IMR-90 (cell line): ENCODE measurements around the gene MIA2. TPM values are rescaled to one million over a fixed set of nuclear protein-coding genes. Genes with fewer than 3 reads are reported as not detected.

ENCODE experiments used
- ATAC-seq: fragments of 200-7000 bp; cut with Tn5 transposase; 2 replicates; pipeline ENCODE4 v1.9.1; 2020; ENCODE audit warnings: low read depth, mild to moderate bottlenecking, moderate library complexity
- BruUV-seq: library from RNA; stranded (reverse); fragments of 400-500 nt; replicated peaks from 2 replicates; lab custom pipeline; 2021; lab: Mats Ljungman, UMichigan
- CTCF ChIA-PET: fragments of 300-600 bp; formaldehyde crosslinking; extraction: SDS; loops from one replicate; lab custom pipeline; 2021; ENCODE audit warnings: antibody characterized with exemption; lab: Yijun Ruan, JAX
- POLR2A ChIA-PET: fragments of 300-600 bp; sonication (Branson Sonifier 250); formaldehyde crosslinking; loops from one replicate; lab custom pipeline; 2022; ENCODE audit warnings: antibody characterized with exemption; ENCODE audit not compliant: unreplicated experiment; lab: Charles Lee
- DNase-seq: peaks from one replicate; pipeline ENCODE4 v3.0.0; 2013
- H2AFZ ChIP-seq: replicated peaks from 2 replicates; pipeline ENCODE3; 2013; ENCODE audit warnings: low read length, mild to moderate bottlenecking; ENCODE audit not compliant: poor library complexity
- H2AK5ac ChIP-seq: 2 replicates; pipeline ENCODE4 v1.6.1; 2013; ENCODE audit warnings: low read depth, low read length, inconsistent platforms
- H2AK9ac ChIP-seq: replicated peaks from 2 replicates; pipeline ENCODE3; 2013; ENCODE audit warnings: mild to moderate bottlenecking, low read depth, low read length, moderate library complexity; ENCODE audit not compliant: poor library complexity
- H2BK120ac ChIP-seq: 2 replicates; pipeline ENCODE4 v1.6.1; 2013; ENCODE audit warnings: low read depth, low read length, inconsistent platforms
- H2BK15ac ChIP-seq: 3 replicates; pipeline ENCODE4 v1.6.1; 2013; ENCODE audit warnings: low read depth, low read length, inconsistent platforms
- H2BK20ac ChIP-seq: 2 replicates; pipeline ENCODE4 v1.6.1; 2013; ENCODE audit warnings: low read depth, mild to moderate bottlenecking, inconsistent platforms, low read length, moderate library complexity
- H2BK5ac ChIP-seq: 2 replicates; pipeline ENCODE4 v1.6.1; 2013; ENCODE audit warnings: mild to moderate bottlenecking, low read depth, low read length, inconsistent platforms; ENCODE audit not compliant: poor library complexity, severe bottlenecking
- H3K14ac ChIP-seq: replicated peaks from 2 replicates; pipeline ENCODE4 v1.6.1; 2013; ENCODE audit warnings: low read depth, low read length, inconsistent platforms
- H3K18ac ChIP-seq: 2 replicates; pipeline ENCODE4 v1.6.1; 2013; ENCODE audit warnings: low read depth, low read length, control low read depth
- H3K23ac ChIP-seq: 2 replicates; pipeline ENCODE4 v1.6.1; 2013; ENCODE audit warnings: low read depth, low read length, inconsistent platforms
- H3K27ac ChIP-seq: 2 replicates; pipeline ENCODE4 v1.5.1; 2013; ENCODE audit warnings: mild to moderate bottlenecking, control low read depth, low read length; ENCODE audit not compliant: insufficient read depth
- H3K27me3 ChIP-seq: 2 replicates; pipeline ENCODE4 v1.6.1; 2013; ENCODE audit warnings: low read length; ENCODE audit not compliant: control insufficient read depth, insufficient read depth
- H3K36me3 ChIP-seq: 2 replicates; pipeline ENCODE4 v1.6.1; 2013; ENCODE audit warnings: low read length, mixed read lengths; ENCODE audit not compliant: control insufficient read depth, insufficient read depth
- H3K4ac ChIP-seq: 2 replicates; pipeline ENCODE4 v1.6.1; 2013; ENCODE audit warnings: low read depth, low read length, inconsistent platforms
- H3K4me1 ChIP-seq: 2 replicates; pipeline ENCODE4 v1.6.1; 2013; ENCODE audit warnings: low read length, mixed read lengths; ENCODE audit not compliant: control insufficient read depth, insufficient read depth
- H3K4me2 ChIP-seq: 2 replicates; pipeline ENCODE4 v1.6.1; 2013; ENCODE audit warnings: low read depth, mild to moderate bottlenecking, control low read depth, low read length, moderate library complexity
- H3K4me3 ChIP-seq: 2 replicates; pipeline ENCODE4 v1.5.1; 2013; ENCODE audit warnings: low read depth, mild to moderate bottlenecking, control low read depth, low read length, moderate library complexity; ENCODE audit not compliant: insufficient read depth
- H3K56ac ChIP-seq: 2 replicates; pipeline ENCODE4 v1.6.1; 2013; ENCODE audit warnings: low read length, inconsistent platforms; ENCODE audit not compliant: insufficient read depth; ENCODE audit errors: extremely low read depth
- H3K79me1 ChIP-seq, 2 experiments: 2 replicates each; pipeline ENCODE4 v1.6.1; 2013; ENCODE audit warnings: low read length in 2 of 2, inconsistent platforms in 1 of 2, low read depth in 1 of 2
- H3K9ac ChIP-seq: 2 replicates; pipeline ENCODE4 v1.6.1; 2013; ENCODE audit warnings: low read depth, low read length, control low read depth
- H3K9me1 ChIP-seq: 2 replicates; pipeline ENCODE4 v1.6.1; 2013; ENCODE audit warnings: low read length, inconsistent platforms; ENCODE audit not compliant: insufficient read depth
- H3K9me3 ChIP-seq: 2 replicates; pipeline ENCODE4 v1.6.1; 2013; ENCODE audit warnings: low read length; ENCODE audit not compliant: control insufficient read depth, insufficient read depth
- H4K20me1 ChIP-seq: 2 replicates; pipeline ENCODE4 v1.6.1; 2013; ENCODE audit warnings: low read length, inconsistent platforms; ENCODE audit not compliant: insufficient read depth
- H4K5ac ChIP-seq: 2 replicates; pipeline ENCODE4 v1.6.1; 2013; ENCODE audit warnings: mild to moderate bottlenecking, low read depth, low read length, control low read depth
- H4K8ac ChIP-seq, 2 experiments: 2 replicates each; pipeline ENCODE4 v1.6.1; 2013; ENCODE audit warnings: low read depth in 2 of 2, low read length in 2 of 2, control low read depth in 1 of 2, inconsistent platforms in 1 of 2
- H4K91ac ChIP-seq: 2 replicates; pipeline ENCODE4 v1.6.1; 2013; ENCODE audit warnings: low read depth, low read length, inconsistent platforms; ENCODE audit not compliant: insufficient read depth
- BHLHE40 ChIP-seq: fragments of 150-350 bp; IDR thresholded peaks from 2 replicates; pipeline ENCODE4 v1.6.1; 2016; ENCODE audit warnings: mild to moderate bottlenecking, low read depth, low read length
- CEBPB ChIP-seq: IDR thresholded peaks from 2 replicates; pipeline ENCODE4 v1.6.1; 2012; ENCODE audit warnings: low read depth, low read length, improper control_type of control experiment
- CHD1 ChIP-seq: IDR thresholded peaks from 2 replicates; pipeline ENCODE4 v1.6.1; 2012; ENCODE audit warnings: low read depth, low read length, improper control_type of control experiment
- MAFK ChIP-seq: IDR thresholded peaks from 2 replicates; pipeline ENCODE4 v1.6.1; 2012; ENCODE audit warnings: low read depth, low read length, improper control_type of control experiment
- MAZ ChIP-seq: IDR thresholded peaks from 2 replicates; pipeline ENCODE4 v1.6.1; 2012; ENCODE audit warnings: low read depth, mild to moderate bottlenecking, low read length, improper control_type of control experiment, moderate library complexity, borderline replicate concordance
- MXI1 ChIP-seq: IDR thresholded peaks from 2 replicates; pipeline ENCODE4 v1.6.1; 2012; ENCODE audit warnings: low read depth, mild to moderate bottlenecking, low read length, moderate library complexity, borderline replicate concordance
- NFE2L2 ChIP-seq: fragments of 150-350 bp; IDR thresholded peaks from 2 replicates; pipeline ENCODE4 v1.6.1; 2016; ENCODE audit warnings: low read depth, mild to moderate bottlenecking, low read length
- POLR2A ChIP-seq: IDR thresholded peaks from 2 replicates; pipeline ENCODE4 v1.6.1; 2012; ENCODE audit warnings: mild to moderate bottlenecking, low read depth, low read length
- RFX5 ChIP-seq: IDR thresholded peaks from 2 replicates; pipeline ENCODE4 v1.8.0; 2012; ENCODE audit warnings: low read depth, mild to moderate bottlenecking, low read length, moderate library complexity
- USF2 ChIP-seq: fragments of 150-350 bp; IDR thresholded peaks from 2 replicates; pipeline ENCODE4 v1.6.1; 2017; ENCODE audit warnings: mild to moderate bottlenecking, antibody characterized with exemption, low read length, low read depth
- WGBS, 2 experiments: methylation state at CpG; one replicate each; pipeline versions ENCODE4 v1.1.5 to v1.1.7; 2013; ENCODE audit warnings: missing lambda C conversion rate in 2 of 2; ENCODE audit not compliant: insufficient read length in 1 of 2; ENCODE audit errors: extremely low coverage in 2 of 2; 5-methylcytosine and 5-hydroxymethylcytosine counted together
- dilution Hi-C: fragments of 300-500 bp; cut with HindIII; formaldehyde crosslinking; loops from one replicate; pipeline ENCODE4 v1.14.3; 2018; ENCODE audit warnings: low sequenced_read_pairs; ENCODE audit not compliant: unreplicated experiment
- in situ Hi-C: fragments of 300-500 bp; cut with MboI; formaldehyde crosslinking; loops from 3 replicates; pipeline ENCODE4 v1.14.3; 2019; ENCODE audit warnings: low sequenced_read_pairs, inconsistent platforms, mixed read lengths
- intact Hi-C: fragments of 100-400 bp; cut with micrococcal nuclease; formaldehyde crosslinking; loops from 2 replicates; pipeline ENCODE4 v1.10.0; 2022
- polyA plus RNA-seq, 3 experiments: library from polyadenylated mRNA; depleted of rRNA; stranded (reverse); fragments of >200 nt; gene quantifications; 2 replicates each; pipeline ENCODE4 v1.2.3, GENCODE V29; 2012; ENCODE audit warnings: low replicate concordance in 1 of 3
- total RNA-seq: library from RNA; depleted of rRNA; stranded (reverse); fragments of >200 nt; gene quantifications from 2 replicates; pipeline ENCODE4 v1.2.3, GENCODE V29; 2012

The MIA2 gene
- total and polyA plus RNA-seq, 2 of the 4 experiments (the other 2 are of a cell fraction), result 3.9 to 6.8 TPM

- Histone ChIP-seq H2AK5ac (no peak overlapping the region), H3K4me2 (no peak overlapping the region), H3K4me3 (no peak overlapping the region), H3K9me1 (no peaks in the 10 kb centered on the region), H3K23ac (no peak overlapping the region), H4K5ac (no peak overlapping the region), H2BK15ac (no peak overlapping the region), H3K14ac (no peak overlapping the region), H4K20me1 (no peaks in the 10 kb centered on the region), H3K18ac (no peak overlapping the region), H3K27ac (no peak overlapping the region), H2BK5ac (no peak overlapping the region), H3K56ac (no peak overlapping the region), H3K4me1 (peaks cover 2% of the 10 kb centered on the region; the same call in 1 of the 2 replicates), H2BK20ac (no peak overlapping the region), H2AFZ (no peak overlapping the region), H4K8ac (no peak overlapping the region), H4K91ac (no peak overlapping the region), H2AK9ac (no peak overlapping the region), H3K27me3 (no peaks in the 10 kb centered on the region), H3K4ac (no peak overlapping the region), H3K36me3 (no peaks in the 10 kb centered on the region), H2BK120ac (no peak overlapping the region), H3K9ac (no peak overlapping the region), H3K79me1 (no peaks in the 10 kb centered on the region), H3K9me3 (no peaks in the 10 kb centered on the region)
- POLR2A ChIA-PET, result no interaction called here
- dilution Hi-C loops, result no loop called here
- no peak for TF ChIP-seq USF2
- no peak for TF ChIP-seq MAZ
- no peak for TF ChIP-seq POLR2A
- TF ChIP-seq CEBPB, result no peak
- TF ChIP-seq BHLHE40, result no peak
- no peak for TF ChIP-seq MXI1
- no peak for TF ChIP-seq RFX5
- no peak for TF ChIP-seq NFE2L2
- TF ChIP-seq CHD1, result no peak
- no peak for TF ChIP-seq MAFK
- CTCF ChIA-PET, result no interaction called here
- no CpG with 5 or more reads among the region's 8 CpGs for WGBS, 2 experiments
- no TSS peak for BruUV-seq
- intact Hi-C loops, result no loop called here
- ATAC-seq, result no peak
- in situ Hi-C loops, result no loop called here
- DNase-seq, result no peak
Measured at GRCh38 chr14:39217214-39217879, 16.4 kb upstream of the MIA2 start.
